ENCODE measurements around the gene ZNF609.

- TF ChIP-seq CTCF (IDR thresholded peaks at IDR 0.05) (no peak), POLR2A (IDR thresholded peaks at IDR 0.05) (no peak)
Measured at GRCh38 chr15:64519897-64520296, 59.5 kb downstream of the ZNF609 start.
